Neuron (in vitro differentiated cells): ENCODE measurements around the gene FOXP1.

ENCODE experiments used
- H2AFZ ChIP-seq: one replicate; pipeline ENCODE4 v1.6.1; 2013; ENCODE audit warnings: low read depth, mild to moderate bottlenecking, inconsistent platforms, low read length, moderate library complexity
- H3K27me3 ChIP-seq: one replicate; pipeline ENCODE4 v1.6.1; 2013; ENCODE audit warnings: low read length; ENCODE audit not compliant: insufficient read depth
- H3K36me3 ChIP-seq: one replicate; pipeline ENCODE4 v1.6.1; 2013; ENCODE audit warnings: low read length; ENCODE audit not compliant: insufficient read depth
- H3K4me1 ChIP-seq: one replicate; pipeline ENCODE4 v1.6.1; 2013; ENCODE audit warnings: low read length; ENCODE audit not compliant: insufficient read depth
- H3K4me3 ChIP-seq: 2 replicates; pipeline ENCODE4 v1.5.1; 2013; ENCODE audit warnings: mild to moderate bottlenecking, low read length, moderate library complexity
- H3K9me3 ChIP-seq: one replicate; pipeline ENCODE4 v1.6.1; 2013; ENCODE audit warnings: low read length

FOXP1 gene

DNA sequence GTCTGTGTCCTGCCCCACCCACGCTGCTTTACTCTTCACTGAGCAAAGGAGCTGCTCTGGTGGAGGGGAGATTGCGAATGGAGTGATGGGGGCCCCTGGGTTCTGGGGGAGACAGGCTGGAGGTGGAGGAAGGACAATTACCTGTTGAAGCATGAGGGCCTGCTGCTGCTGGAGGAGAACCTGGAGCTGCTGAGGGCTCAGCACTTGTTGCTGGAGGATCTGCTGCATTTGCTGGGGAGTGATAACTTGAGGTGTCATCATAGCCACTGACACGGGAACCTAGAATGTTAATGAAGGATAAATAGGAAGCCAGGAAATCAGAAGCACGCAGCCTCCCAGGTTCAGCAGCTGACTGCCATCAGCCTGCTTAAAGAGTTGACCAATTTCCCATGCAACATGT, 530.0 kb downstream of the FOXP1 start:
- Histone ChIP-seq H3K4me1 (peaks cover 55% of the 10 kb centered on the region), H2AFZ (no peak overlapping the region), H3K36me3 (peaks cover 4% of the 10 kb centered on the region), H3K9me3 (no peaks in the 10 kb centered on the region), H3K4me3 (no peak overlapping the region), H3K27me3 (no peaks in the 10 kb centered on the region)

DNA sequence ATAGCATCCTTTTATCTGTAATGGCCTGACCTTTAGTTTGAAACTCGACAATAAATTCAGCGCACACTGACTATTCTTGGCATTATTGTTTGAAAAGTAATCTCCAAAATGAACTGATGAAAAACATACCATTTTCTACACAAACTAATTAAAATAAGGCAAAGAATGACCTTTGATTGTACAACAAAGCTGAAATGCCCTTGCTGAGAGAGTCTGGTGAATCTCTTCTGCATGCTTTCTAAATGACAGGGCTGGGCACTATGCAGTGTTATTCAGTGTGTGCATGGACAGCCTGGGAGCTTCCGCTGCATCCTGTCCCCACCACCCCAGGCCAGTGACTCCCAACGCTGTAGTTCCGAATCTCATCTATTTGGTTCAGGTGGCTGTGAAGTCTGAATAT, 530.8 kb downstream of the FOXP1 start:
- Histone ChIP-seq H3K27me3 (no peaks in the 10 kb centered on the region), H3K4me3 (no peak overlapping the region), H3K36me3 (peaks cover 4% of the 10 kb centered on the region), H3K9me3 (no peaks in the 10 kb centered on the region), H3K4me1 (peaks cover 63% of the 10 kb centered on the region), H2AFZ (no peak overlapping the region)

DNA sequence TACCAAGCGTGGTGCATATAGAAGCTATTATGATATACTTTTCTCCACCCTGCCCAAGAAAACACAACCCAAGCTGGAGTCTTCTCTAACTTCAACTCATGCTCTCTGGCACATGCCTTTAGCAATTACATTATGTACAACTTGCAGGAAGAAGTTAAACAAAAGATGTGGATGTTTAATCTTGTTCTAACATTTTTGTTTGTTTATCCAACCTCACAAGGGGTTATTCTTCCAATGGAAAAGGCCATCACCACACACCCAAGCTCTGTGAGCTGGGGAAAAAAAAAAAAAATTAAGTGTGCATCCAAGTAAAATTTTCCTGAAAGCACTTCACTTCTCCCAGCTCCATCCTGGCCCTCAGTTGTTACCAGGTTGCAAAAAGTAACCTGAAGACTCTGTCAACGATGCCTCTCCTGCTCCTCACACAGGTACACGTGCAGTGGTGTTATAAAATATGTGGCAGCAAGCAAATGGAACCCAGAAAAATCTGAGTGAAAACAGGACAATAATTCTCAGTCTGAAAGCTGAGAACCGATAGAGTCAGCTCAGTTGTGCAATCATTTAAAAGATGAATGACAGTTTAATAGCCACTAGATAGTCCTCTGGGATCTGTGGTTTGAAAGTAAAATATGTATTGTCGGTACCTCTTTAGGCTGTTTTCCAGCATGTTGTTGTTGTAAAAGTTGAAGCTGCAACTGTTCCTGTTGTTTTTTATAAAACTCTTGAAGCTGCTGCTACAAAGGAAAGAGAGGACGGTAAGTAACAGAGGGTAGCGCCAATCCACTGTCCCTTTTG, 531.4 kb downstream of the FOXP1 start:
- H2AFZ ChIP-seq = no peak overlapping the region
- peaks cover 69% of the 10 kb centered on the region for H3K4me1 ChIP-seq

DNA sequence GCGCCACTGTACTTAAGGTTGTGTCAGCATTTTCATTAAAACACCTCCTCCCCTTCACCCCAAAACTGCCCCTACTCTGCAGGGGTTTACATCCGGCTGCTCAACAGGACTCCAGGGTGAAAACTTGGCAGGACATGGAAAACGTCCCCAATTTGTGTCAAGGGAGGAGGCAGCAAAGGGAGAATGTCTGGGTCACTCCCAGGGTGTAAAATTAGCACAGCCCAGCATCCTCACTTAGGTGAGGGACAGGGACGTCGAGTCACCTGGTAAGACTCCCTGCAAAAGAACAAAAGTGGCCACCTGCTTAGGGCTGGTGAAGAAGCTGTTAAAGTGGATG, 532.3 kb downstream of the FOXP1 start:
- H3K36me3 ChIP-seq = peaks cover 8% of the 10 kb centered on the region
- no peak overlapping the region for H3K4me3 ChIP-seq
- no peak overlapping the region for H2AFZ ChIP-seq
- no peaks in the 10 kb centered on the region for H3K27me3 ChIP-seq
- H3K4me1 ChIP-seq = peaks cover 72% of the 10 kb centered on the region
- H3K9me3 ChIP-seq = no peaks in the 10 kb centered on the region

More for the DNA sequence above, 531.4 kb downstream of the FOXP1 start:
- Histone ChIP-seq H3K4me3 (no peak overlapping the region), H3K36me3 (peaks cover 4% of the 10 kb centered on the region), H3K9me3 (no peaks in the 10 kb centered on the region), H3K27me3 (no peaks in the 10 kb centered on the region)

DNA sequence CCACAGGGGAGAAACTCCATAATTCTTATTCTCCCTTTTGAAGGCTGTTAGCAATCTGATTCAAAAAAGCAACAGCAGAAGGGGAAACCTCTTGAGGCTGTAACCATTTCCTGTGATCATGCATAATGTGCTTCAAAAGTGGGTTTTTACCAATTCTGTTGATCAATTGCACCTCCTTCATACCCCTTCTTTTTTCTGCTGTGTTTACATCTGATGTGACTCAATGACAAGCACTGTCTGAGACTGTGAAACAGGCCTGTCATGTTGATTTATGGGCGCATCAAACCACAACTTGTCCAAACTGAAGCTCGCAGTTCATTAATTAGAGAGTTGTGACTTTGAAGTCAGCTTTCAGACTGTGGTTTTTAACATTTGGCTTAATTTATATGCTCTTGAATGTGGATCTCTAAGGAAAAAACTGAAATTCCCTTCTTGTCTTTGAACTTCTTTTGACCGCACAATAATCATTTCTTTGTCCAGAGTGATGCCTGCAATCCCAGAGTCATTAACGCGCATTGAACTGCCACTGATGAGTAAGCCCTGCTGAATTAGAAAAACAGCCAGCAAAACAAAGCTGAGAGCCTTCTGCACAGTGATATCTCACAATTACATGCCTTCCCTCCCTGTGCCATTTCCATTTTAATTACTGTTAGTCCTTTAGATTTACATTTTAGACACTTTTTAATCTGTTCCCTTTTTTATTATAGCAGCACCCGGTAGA, 532.8 kb downstream of the FOXP1 start:
- peaks cover 13% of the 10 kb centered on the region for H3K36me3 ChIP-seq
- no peaks in the 10 kb centered on the region for H3K27me3 ChIP-seq
- H3K4me1 ChIP-seq = peaks cover 72% of the 10 kb centered on the region
- H3K9me3 ChIP-seq = no peaks in the 10 kb centered on the region
- H3K4me3 ChIP-seq = no peak overlapping the region
- no peak overlapping the region for H2AFZ ChIP-seq

DNA sequence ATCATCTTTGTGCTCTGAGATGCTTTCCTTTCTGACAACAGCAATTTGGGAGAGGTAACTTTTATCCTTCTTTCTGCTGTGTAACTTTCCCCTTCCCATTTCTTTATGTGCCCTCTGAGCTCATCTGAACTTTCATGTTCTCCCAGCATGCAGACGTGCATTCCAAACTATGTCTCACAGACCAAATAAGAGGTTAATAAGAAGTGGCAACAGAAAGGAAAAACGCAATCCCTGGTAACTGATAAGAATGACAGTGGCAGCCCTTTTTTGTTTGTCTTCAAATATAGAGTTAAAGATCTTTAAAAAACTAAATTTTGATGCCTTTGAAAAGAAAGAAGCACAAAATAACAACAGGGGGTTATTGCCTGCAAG, 533.4 kb downstream of the FOXP1 start:
- Histone ChIP-seq H3K4me3 (no peak overlapping the region), H2AFZ (no peak overlapping the region), H3K27me3 (no peaks in the 10 kb centered on the region), H3K4me1 (peaks cover 72% of the 10 kb centered on the region), H3K36me3 (peaks cover 18% of the 10 kb centered on the region), H3K9me3 (no peaks in the 10 kb centered on the region)

DNA sequence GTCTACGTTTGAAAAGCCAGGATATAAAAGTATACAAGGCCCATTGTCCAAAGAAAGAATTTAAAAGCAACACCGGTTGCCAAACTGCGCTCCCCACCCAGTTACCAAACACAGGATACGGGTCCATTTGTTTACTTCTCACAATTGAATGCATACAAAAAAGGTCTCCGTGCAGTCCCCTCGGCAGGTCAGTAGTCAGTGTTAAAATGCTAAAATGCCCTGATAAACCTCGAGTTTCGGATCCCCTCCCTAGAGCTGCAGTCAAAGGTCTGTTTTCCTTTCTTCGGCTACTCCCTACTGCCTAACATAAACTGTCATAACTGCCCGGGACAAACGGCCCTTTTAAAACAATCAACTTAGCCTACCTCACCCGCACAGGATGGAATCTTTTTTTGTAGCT, 534.6 kb downstream of the FOXP1 start:
- peaks cover 68% of the 10 kb centered on the region for H3K4me1 ChIP-seq
- H3K36me3 ChIP-seq = peaks cover 24% of the 10 kb centered on the region

DNA sequence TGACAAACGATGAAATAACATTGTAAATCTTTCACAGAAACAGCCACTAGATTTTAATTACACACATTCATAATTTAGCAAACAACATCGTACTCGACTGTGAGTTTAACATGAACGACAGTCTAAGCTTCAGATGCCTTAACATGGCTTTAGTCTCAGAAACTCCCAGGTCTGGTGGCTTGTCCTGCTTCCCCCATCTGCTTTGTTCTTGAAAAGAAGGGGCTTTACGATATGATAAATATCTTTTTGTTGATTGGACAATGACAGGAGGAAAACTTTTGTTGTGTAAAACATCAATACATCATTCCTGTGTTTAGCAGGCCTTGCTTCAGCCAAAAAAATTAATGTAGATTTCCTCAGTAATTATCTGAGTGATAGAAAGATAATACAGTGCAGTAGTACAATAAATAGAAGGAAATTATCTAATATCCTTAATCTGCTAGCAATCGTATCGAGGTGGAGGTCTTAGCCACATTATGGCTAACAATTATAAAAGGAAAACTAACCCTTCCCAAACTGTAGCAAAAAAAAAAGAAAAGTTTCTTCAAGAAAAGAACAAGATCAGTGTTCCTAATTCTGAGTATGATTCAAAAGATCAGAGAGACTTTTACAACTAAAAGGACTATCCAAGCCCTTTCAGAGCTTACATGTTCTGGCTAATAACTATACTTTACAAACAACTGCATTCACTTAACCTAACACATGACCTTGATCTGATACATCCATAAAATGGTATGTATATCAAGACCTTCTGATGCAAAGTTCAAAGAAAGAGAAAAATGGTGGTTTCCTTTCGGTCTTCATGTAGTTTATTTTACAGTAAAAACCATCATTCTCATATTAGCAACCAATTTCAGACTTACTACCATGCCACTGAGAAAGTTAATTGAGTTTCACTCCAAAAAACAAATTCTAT, 535.7 kb downstream of the FOXP1 start:
- Histone ChIP-seq H3K4me1 (peaks cover 57% of the 10 kb centered on the region), H3K9me3 (no peaks in the 10 kb centered on the region), H3K4me3 (no peak overlapping the region), H2AFZ (no peak overlapping the region), H3K27me3 (no peaks in the 10 kb centered on the region), H3K36me3 (peaks cover 24% of the 10 kb centered on the region)

More for the DNA sequence above, 534.6 kb downstream of the FOXP1 start:
- Histone ChIP-seq H3K4me3 (no peak overlapping the region), H2AFZ (no peak overlapping the region), H3K9me3 (no peaks in the 10 kb centered on the region), H3K27me3 (no peaks in the 10 kb centered on the region)

DNA sequence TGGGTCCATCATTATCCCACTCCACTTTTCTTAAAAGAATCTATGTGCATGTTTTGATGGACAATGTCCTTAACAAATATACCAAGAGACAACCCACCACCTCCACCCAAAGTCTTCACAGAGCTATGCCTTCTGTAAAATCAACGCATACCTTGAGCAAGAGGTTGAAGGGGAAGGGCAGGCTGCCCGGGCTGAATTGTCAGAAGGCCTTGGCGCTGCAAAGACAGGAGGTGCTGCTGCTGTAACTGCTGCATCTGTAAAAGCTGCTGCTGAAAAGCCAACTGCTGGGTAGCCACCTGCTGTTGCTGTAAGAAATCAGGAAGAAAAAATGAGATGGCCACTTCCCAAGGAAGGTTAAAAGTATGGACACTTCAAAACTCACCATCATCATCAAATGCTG, 536.7 kb downstream of the FOXP1 start:
- H3K4me3 ChIP-seq = no peak overlapping the region
- peaks cover 49% of the 10 kb centered on the region for H3K4me1 ChIP-seq
- H3K36me3 ChIP-seq = peaks cover 20% of the 10 kb centered on the region

DNA sequence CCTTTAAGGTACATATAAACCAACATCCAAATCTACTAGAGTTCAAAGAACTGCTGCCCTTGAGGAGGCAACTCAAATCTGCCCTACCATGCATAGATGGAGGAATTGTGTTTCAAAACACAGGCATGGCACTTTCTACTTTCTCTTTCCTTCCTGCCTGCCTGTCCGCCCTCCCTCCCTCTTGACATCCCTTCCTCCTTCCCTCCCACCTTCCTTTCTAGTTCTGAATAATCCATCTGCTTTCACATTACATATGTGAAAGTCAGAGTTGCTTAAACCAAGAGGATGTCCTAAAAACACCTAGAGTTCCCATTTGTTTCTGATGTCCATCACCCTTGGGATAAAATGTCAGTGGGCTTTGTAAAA, 537.6 kb downstream of the FOXP1 start:
- peaks cover 41% of the 10 kb centered on the region for H3K4me1 ChIP-seq
- no peaks in the 10 kb centered on the region for H3K27me3 ChIP-seq
- peaks cover 24% of the 10 kb centered on the region for H3K36me3 ChIP-seq
- H3K9me3 ChIP-seq = no peaks in the 10 kb centered on the region
- H2AFZ ChIP-seq = no peak overlapping the region
- H3K4me3 ChIP-seq = no peak overlapping the region

More for the DNA sequence above, 536.7 kb downstream of the FOXP1 start:
- Histone ChIP-seq H3K27me3 (no peaks in the 10 kb centered on the region), H2AFZ (no peak overlapping the region), H3K9me3 (no peaks in the 10 kb centered on the region)

DNA sequence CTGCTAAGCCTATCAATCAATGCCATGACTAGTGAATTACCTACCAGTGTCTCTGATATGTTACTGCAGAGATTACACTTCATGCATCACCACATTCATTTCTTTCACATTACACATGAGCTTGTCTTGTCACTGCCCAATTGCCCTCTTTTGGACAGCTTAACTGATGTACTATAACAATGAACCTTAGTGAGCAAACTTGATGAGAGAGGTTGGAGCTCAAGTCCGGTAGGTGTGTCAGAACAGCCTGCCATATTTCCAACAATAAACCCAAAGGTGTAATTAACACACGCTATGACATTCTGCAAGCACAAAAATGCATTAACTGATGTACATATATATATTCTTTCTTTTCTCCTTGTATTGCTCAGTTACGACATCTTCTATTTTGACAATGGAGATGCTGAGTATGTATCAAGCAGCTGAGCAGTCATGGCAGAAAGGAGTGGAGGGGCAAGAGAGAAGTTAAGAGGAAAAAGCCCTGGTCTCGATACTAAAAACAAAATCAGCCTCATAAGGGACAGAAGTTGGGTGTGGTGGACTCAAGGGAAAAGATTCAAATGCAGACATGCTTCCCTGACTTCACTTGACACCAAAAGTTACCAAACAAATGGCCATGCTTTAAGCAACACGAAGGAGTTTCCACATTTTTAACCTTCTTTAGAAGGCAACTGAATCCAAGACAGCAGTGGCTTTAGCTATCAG, 538.2 kb downstream of the FOXP1 start:
- no peak overlapping the region for H3K4me3 ChIP-seq
- H3K9me3 ChIP-seq = no peaks in the 10 kb centered on the region
- H3K36me3 ChIP-seq = peaks cover 28% of the 10 kb centered on the region
- H2AFZ ChIP-seq = no peak overlapping the region
- no peaks in the 10 kb centered on the region for H3K27me3 ChIP-seq
- H3K4me1 ChIP-seq = peaks cover 35% of the 10 kb centered on the region

DNA sequence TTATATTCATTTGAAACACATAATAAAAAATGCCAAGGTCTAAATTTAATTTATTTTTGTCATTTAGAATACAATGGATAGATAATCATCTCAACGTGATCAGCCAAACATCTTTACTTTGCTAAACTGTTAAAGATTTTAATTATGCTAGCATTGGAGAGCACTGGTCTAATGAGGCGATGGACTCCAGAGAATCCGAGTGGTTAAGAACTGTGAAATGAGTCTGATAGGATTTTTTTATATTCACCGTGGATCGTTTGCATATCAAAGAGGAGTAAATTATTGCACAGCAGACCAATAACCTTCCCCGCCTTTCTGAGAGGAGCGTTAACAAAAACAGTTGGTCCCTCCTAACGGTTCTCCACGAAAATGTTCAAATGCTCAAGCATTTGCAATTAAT, 540.8 kb downstream of the FOXP1 start:
- peaks cover 40% of the 10 kb centered on the region for H3K36me3 ChIP-seq
- H3K4me1 ChIP-seq = peaks cover 9% of the 10 kb centered on the region

More for the DNA sequence above, 540.8 kb downstream of the FOXP1 start:
- Histone ChIP-seq H3K9me3 (no peaks in the 10 kb centered on the region), H2AFZ (no peak overlapping the region), H3K4me3 (no peak overlapping the region), H3K27me3 (no peaks in the 10 kb centered on the region)
